Spinal cord (tissue), 10 donors: ENCODE results near the gene RBM26. TPM values are rescaled to one million over a fixed set of nuclear protein-coding genes. Genes with fewer than 3 reads are reported as not detected.
"Not testable (repeated sequence)": the region's sequence is repeated elsewhere in the genome, so short reads cannot be mapped to it uniquely, and the experiment has no call there.

Experiments
- DNase-seq, 6 donors: peaks; one replicate each; pipeline versions ENCODE4 v3.0.0 to v3.0.0-alpha.2; 2013 to 2015; ENCODE audit warnings: low spot score in 6 of 6, low read depth in 4 of 6
- H3K27ac ChIP-seq: one replicate; pipeline ENCODE4 v1.5.1; 2013; ENCODE audit warnings: low read depth, low read length, control low read depth
- H3K27me3 ChIP-seq: one replicate; pipeline ENCODE4 v1.6.1; 2013; ENCODE audit warnings: low read length; ENCODE audit not compliant: control insufficient read depth, insufficient read depth
- H3K36me3 ChIP-seq: one replicate; pipeline ENCODE4 v1.6.1; 2013; ENCODE audit warnings: low read length; ENCODE audit not compliant: control insufficient read depth, insufficient read depth
- H3K4me1 ChIP-seq: one replicate; pipeline ENCODE4 v1.6.1; 2013; ENCODE audit warnings: low read length; ENCODE audit not compliant: control insufficient read depth, insufficient read depth
- H3K4me3 ChIP-seq: one replicate; pipeline ENCODE4 v1.5.1; 2013; ENCODE audit warnings: low read depth, low read length, control low read depth
- H3K9me3 ChIP-seq: one replicate; pipeline ENCODE4 v1.6.1; 2013; ENCODE audit warnings: low read length; ENCODE audit not compliant: control insufficient read depth, insufficient read depth
- WGBS: methylation state at CpG from one replicate; pipeline ENCODE4 v1.1.5; 2013; ENCODE audit warnings: missing lambda C conversion rate; ENCODE audit not compliant: insufficient coverage; 5-methylcytosine and 5-hydroxymethylcytosine counted together
- polyA plus RNA-seq, 2 donors: library from polyadenylated mRNA; unstranded; fragments of 120-200 nt; gene quantifications; one replicate each; pipeline ENCODE4 v1.2.1, GENCODE V29; 2013; ENCODE audit not compliant: insufficient read length in 2 of 2
- total RNA-seq, 2 donors: library from RNA; depleted of rRNA in 1 of 2; stranded (reverse); fragments of 120-200 nt in 1 of 2; fragments of >200 nt in 1 of 2; gene quantifications; one replicate each; pipeline versions ENCODE4 v1.2.3 to v1.2.4, GENCODE V29; 2013 to 2014
- donor health status: healthy.

Gene RBM26
- total and polyA plus RNA-seq, 4 donors = 37.9 to 70.2 (median 61.3) TPM

- H3K9me3 ChIP-seq = no peaks in the 10 kb centered on the region
- H3K27ac ChIP-seq = no peak overlapping the region
- H3K27me3 ChIP-seq = no peaks in the 10 kb centered on the region
- H3K36me3 ChIP-seq = peaks cover 17% of the 10 kb centered on the region
- H3K4me3 ChIP-seq = no peak overlapping the region
- DNase-seq = no peak
- H3K4me1 ChIP-seq = no peaks in the 10 kb centered on the region
- WGBS = no CpG with 5 or more reads among the region's 2 CpGs
Measured at GRCh38 chr13:79353693-79354092, 52.4 kb downstream of the RBM26 start.

DNA sequence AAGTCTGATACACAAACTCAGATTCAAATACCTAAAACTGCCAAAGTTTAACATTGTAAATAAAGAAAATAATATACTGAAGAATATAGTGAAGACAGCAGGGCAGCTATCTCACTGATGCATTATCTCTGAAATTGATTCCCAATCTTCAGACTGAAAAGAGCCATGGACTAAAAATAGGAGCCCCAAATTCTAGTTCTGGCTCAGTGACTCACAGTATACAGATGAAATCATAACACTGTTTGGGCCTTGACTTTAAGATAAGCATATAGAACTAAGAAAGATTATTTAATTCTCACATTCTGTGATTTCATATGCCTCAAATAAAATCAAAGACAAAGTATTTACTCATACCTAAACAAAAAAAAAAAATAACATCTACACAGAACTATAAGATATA, 53.9 kb downstream of the RBM26 start:
- no peaks in the 10 kb centered on the region for H3K9me3 ChIP-seq
- no peaks in the 10 kb centered on the region for H3K4me1 ChIP-seq
- H3K36me3 ChIP-seq = peaks cover 13% of the 10 kb centered on the region
- no peak overlapping the region for H3K27ac ChIP-seq
- H3K4me3 ChIP-seq = no peak overlapping the region
- H3K27me3 ChIP-seq = no peaks in the 10 kb centered on the region
- no peak for DNase-seq

DNA sequence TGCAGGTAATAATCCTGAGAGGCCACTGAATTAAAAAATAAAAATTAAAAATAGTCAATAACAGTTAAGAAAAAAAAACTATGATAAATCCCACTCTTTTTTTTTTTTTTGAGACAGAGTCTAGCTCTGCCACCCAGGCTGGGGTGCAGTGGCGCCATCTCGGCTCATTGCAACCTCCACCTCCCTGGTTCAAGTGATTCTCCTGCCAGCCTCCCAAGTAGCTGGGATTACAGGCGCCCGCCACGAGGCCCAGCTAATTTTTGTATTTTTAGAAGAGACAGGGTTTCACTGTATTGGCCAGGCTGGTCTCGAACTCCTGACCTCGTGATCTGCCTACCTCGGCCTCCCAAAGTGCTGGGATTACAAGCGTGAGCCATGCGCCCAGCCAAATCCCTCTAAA, 56.4 kb downstream of the RBM26 start:
- not testable (repeated sequence) for H3K4me3 ChIP-seq, H3K36me3 ChIP-seq, DNase-seq, H3K27me3 ChIP-seq, H3K4me1 ChIP-seq, H3K27ac ChIP-seq, H3K9me3 ChIP-seq
- 100% methylated on average over 5 of the region's 10 CpGs for WGBS

DNA sequence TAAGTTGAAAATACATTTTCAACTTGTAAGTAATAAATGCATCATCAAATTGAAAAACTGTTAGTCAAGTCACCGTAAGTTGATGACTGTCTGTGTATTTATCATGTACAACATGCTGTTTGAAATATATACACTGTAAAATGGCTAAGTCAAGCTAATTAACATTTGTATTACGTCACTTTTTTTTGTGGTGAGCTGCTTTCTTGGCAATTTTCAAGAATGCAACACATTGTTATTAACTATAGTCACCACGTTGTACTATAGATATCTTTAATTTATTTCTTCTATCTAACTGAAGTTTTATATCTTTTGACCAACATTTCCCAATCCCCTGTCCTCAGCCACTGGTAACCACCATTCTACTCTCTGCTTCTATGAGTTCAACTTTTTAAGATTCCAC, 57.0 kb downstream of the RBM26 start:
- Histone ChIP-seq H3K27ac (no peak overlapping the region), H3K27me3 (no peaks in the 10 kb centered on the region), H3K4me3 (no peak overlapping the region), H3K4me1 (no peaks in the 10 kb centered on the region), H3K36me3 (peaks cover 6% of the 10 kb centered on the region), H3K9me3 (no peaks in the 10 kb centered on the region)
- no peak for DNase-seq
- no CpG with 5 or more reads among the region's 3 CpGs for WGBS

DNA sequence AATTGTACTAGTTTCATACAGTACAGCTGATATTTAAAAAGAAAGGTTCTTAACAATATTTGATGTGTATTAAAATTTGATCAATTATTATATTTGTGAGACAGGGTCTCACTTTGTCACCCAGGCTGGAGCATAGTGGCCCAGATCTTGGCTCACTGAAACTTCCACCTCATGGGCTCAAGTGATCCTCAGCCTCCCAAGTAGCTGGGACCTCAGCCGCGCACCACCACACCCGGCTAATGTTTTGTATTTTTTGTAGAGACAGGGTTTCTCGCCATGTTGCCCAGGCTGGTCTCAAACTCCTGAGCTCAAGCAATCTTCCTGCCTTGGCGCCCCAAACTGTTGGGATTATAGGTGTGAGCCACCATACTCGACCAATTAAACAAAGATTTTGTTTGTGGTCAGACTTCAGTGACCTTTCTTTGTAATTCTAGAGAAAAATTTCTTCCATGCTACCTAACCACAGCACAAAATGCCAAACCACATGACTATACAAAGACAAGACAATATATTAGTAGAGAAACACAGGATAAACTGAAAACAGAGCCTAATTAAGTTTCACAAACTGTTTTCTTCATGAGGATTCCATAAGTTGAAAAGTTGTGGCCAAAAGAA, 59.6 kb downstream of the RBM26 start:
- DNase-seq = no peak
- Histone ChIP-seq H3K27ac (no peak overlapping the region), H3K27me3 (no peaks in the 10 kb centered on the region), H3K9me3 (no peaks in the 10 kb centered on the region), H3K36me3 (peaks cover 5% of the 10 kb centered on the region), H3K4me3 (no peak overlapping the region), H3K4me1 (no peaks in the 10 kb centered on the region)
- 96% methylated on average over 4 of the region's 6 CpGs for WGBS

DNA sequence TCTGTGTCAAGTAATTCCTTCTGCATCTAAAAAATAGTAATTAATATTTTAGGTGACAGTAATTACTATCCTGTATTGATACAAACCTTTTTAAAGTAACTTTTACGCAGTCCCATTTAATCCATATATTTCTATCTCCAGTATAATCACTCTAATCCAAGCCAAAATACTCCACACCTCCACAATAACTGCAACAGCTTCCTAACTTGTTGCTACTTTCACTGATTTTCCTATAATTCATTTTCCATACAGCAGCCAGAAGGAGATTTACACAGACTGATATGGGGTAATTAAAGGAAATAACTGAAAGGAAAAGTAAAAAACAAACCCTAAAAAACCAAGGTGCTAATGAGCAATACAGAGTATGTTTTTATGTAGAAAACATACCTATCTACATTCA, 64.9 kb downstream of the RBM26 start:
- peaks cover 8% of the 10 kb centered on the region for H3K36me3 ChIP-seq
- H3K27me3 ChIP-seq = no peaks in the 10 kb centered on the region
- no peaks in the 10 kb centered on the region for H3K4me1 ChIP-seq
- no peak overlapping the region for H3K4me3 ChIP-seq
- H3K27ac ChIP-seq = no peak overlapping the region
- 100% methylated on average over 1 of the region's 1 CpG for WGBS
- no peaks in the 10 kb centered on the region for H3K9me3 ChIP-seq
- DNase-seq = no peak

DNA sequence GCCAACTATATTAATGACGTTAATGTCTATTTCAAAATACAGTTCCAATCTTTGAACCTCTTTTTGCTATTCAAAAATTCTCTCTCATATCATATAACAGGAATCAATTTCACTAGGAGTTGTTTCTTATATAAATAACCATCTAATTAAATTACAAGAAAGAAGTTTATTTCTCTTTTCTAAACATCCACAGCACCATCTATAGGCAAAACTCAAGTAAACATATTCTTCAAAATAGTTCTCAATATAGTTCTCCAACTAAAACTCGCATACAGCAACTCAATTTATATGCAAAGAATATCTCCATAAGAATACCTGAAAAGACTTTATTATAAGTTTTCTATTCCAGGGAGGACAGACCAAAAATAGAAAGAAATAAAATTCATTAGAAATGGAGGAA, 65.6 kb downstream of the RBM26 start:
- Histone ChIP-seq H3K9me3 (no peaks in the 10 kb centered on the region), H3K36me3 (peaks cover 8% of the 10 kb centered on the region), H3K4me1 (no peaks in the 10 kb centered on the region), H3K4me3 (no peak overlapping the region), H3K27me3 (no peaks in the 10 kb centered on the region), H3K27ac (no peak overlapping the region)
- WGBS = no CpG with 5 or more reads among the region's 2 CpGs
- DNase-seq = peak in 1 of 6 donors; percentile 38

GRCh38 chr13:79338343-79338742, 67.7 kb downstream of the RBM26 start:
- no peak for DNase-seq
- WGBS = 100% methylated on average over 2 of the region's 3 CpGs
- peaks cover 8% of the 10 kb centered on the region for H3K36me3 ChIP-seq
- H3K9me3 ChIP-seq = no peaks in the 10 kb centered on the region
- H3K27me3 ChIP-seq = no peaks in the 10 kb centered on the region
- no peak overlapping the region for H3K27ac ChIP-seq
- H3K4me1 ChIP-seq = no peaks in the 10 kb centered on the region
- H3K4me3 ChIP-seq = no peak overlapping the region

DNA sequence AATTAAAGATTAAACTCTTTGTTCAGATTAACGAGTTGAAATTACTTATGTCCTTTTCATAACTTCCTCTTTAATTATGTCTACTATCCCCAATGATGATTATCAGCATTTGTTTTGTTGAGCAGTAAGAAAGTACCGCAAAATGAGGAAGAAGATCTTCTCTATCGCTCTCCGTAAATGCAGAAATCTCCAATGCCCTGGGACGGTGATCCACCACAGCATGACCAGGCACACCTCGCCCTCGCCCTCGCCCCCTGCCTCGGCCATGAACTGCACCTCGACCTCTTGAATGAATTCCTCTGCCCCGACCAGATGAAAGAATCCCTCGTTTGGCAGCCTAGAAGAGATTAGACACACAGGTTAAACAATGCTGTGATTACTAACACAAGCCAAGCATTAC, 69.1 kb downstream of the RBM26 start:
- H3K4me1 ChIP-seq = no peaks in the 10 kb centered on the region
- no peak overlapping the region for H3K27ac ChIP-seq
- no peak for DNase-seq
- H3K4me3 ChIP-seq = no peak overlapping the region
- H3K27me3 ChIP-seq = no peaks in the 10 kb centered on the region
- H3K9me3 ChIP-seq = no peaks in the 10 kb centered on the region
- H3K36me3 ChIP-seq = peaks cover 8% of the 10 kb centered on the region
- WGBS = 81% methylated on average over 11 of the region's 12 CpGs

- H3K4me1 ChIP-seq = no peaks in the 10 kb centered on the region
- H3K4me3 ChIP-seq = no peak overlapping the region
- no CpG with 5 or more reads among the region's 1 CpG for WGBS
- no peak for DNase-seq
- no peaks in the 10 kb centered on the region for H3K36me3 ChIP-seq
- no peak overlapping the region for H3K27ac ChIP-seq
- no peaks in the 10 kb centered on the region for H3K9me3 ChIP-seq
- H3K27me3 ChIP-seq = no peaks in the 10 kb centered on the region
Measured at GRCh38 chr13:79328510-79328909, 77.5 kb downstream of the RBM26 start.
